ENCODE results near the gene MDFI.

GRCh38 chr6:41702089-41702745 lies 63.9 kb downstream of the MDFI start:
- TF ChIP-seq EZH2 (IDR thresholded peaks at IDR 0.05; ENCODE audit: insufficient read depth, poor library complexity, severe bottlenecking), result no peak
- TF ChIP-seq EZH2phosphoT487 (IDR thresholded peaks at IDR 0.05; ENCODE audit: insufficient read depth, low read depth), result no peak
